Fibroblast of skin of back (primary cell): Measurements from ENCODE around the gene SCAP.
A peak's percentile ranks its signal among the peaks of the same experiment; 100 is the strongest.
"Not testable (repeated sequence)": the region's sequence is repeated elsewhere in the genome, so short reads cannot be mapped to it uniquely, and the experiment has no call there.

Source experiments
- DNase-seq: peaks from one replicate; pipeline ENCODE4 v3.0.0-alpha.2; 2013

The SCAP gene

DNA sequence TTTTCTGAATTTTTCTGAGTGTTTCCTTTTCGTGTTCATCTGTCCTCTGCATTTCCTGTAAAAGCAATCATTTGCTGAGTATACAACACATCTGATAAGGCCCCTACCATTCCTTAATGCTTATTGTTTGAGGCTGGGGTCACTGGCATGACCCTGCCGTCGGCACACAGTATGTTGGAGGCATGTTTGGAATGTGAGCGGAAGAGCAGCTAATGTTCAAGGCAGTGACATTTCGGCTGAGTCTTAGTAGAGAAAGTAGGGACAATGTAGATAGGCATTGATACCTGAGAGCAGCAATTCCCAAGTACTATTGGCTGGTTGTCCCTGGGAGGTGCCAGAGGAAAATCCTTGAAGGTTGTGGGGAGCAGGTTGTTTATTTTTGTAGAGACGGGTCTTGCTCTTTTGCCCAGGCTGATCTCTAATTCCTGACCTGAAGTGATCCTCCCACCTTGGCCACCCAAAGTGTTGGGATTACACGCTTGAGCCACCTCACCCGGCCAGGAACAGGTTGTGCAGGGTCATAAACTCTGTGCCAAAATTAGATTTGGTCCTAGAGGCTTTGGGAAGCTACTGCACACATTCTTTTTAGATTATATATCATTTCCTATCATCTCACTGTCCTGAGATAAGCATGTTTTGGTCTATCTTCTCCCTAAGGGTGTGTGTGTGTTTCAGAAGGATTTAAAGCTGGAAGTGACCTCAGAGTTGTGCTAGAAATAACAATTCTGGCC, 81.4 kb downstream of the SCAP start:
- DNase-seq, result peak; percentile 61

DNA sequence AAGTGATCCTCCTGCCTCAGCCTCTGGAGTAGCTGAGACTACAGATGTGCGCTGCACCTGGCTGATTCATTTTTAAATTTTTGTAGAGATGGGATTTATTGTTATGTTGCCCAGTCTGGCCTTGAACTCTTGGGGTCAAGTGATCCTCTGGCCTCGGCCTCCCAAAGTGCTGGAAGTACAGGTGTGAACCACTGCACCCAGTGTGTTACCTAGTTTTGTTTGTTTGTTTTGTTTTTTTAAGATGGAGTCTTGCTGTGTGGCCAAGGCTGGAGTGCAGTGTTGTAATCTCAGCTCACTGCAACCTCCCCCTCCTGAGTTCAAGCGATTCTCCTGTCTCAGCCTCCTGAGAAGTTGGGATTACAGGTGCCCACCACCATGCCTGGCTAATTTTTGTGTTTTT, 82.8 kb downstream of the SCAP start:
- no peak for DNase-seq

DNA sequence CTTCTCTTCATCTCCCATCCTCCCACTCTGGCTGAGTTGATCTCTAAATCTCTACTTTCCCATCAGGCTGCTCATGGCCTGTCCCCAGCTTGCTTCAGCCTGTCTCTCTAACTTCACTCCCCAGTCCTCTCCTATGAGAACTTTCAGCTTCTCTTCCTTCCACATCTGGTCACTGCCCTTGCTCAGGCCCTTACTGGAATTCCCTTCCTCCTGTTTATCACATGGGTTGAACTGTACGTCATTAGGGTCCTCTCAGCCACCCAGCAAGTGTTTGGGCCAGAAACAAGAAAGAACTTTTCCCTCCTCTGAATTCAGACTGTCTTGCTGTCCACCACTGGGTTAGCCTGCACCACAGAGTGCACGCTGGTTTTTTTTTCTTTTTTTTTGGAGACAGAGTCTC, 89.9 kb downstream of the SCAP start:
- no peak for DNase-seq

DNA sequence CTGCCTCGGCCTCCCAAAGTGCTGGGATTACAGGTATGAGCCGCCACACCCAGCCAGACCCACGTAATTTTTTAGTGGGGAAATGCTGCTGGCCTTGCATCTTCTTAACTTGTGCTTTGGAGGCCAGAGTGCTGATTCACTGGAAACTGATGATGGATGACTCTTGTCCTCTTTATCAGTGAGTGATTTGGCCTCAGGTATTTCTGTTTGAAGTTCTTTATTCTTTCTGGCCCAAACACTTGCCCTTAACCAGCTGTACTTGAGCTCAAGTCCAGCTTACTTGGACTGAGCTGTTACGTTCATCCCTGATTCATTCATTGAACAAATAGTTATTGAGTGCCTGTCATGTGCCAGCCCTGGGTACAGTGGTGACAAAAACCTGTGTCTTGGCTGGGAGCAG, 90.7 kb downstream of the SCAP start:
- no peak for DNase-seq

DNA sequence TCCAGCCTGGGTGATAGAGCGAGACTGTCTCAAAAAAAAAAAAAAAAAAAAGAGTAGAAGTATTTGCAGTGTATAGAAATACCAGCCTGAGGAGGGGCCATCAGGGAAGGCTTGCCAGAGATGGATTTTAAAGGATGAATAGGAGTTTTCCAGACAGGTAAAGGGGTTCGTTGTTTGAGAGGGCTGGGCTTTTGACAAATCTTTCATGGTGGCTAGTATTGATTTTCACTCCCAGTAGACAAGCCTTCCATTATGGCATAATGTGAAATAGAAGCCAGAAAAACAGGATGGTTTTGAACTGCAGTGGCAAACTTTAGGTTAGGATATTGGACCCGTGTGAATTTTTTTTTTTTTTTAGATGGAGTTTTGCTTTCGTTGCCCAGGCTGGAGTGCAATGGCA, 91.3 kb downstream of the SCAP start:
- no peak for DNase-seq

DNA sequence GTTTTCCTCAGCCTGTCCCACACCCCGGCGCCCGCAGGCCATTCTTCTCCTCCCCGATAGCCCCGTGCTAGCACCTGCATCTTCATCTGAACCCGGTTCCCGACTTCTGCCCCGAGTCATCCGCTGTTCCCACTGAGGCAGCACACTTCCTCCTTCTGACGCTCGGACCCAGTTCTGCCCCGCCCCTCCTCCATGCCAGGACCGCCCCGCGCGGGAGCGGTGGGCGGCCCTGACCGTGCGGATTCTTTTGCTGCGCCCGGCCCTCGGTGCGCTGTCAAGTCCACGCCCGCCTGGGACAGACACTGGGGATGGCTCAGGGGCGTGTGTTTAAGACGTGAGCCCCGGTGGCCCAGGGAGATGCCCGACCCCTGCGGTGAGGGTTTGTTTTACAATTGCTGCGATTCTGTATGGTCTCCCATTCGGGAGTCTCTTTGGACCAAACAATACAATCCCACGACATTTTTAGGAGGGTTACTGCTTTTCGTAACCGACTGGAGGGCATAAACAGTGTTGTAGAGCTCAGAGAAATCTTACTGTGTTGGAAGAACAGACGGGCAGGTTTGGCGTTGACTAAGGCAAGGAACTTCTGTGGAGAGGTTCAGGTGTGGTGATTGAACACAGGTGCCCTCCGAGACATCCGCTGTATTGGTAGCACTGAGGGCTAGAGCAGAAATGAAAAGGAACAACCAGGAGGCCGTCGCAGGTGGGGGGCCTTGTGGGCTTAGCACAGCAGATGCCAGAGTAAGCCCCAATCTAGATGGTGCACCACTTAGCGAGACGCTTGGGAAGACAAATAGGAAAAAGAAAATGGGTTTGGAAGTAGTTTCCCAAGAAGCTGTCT, 94.2 kb downstream of the SCAP start:
- peak; percentile 92 for DNase-seq

DNA sequence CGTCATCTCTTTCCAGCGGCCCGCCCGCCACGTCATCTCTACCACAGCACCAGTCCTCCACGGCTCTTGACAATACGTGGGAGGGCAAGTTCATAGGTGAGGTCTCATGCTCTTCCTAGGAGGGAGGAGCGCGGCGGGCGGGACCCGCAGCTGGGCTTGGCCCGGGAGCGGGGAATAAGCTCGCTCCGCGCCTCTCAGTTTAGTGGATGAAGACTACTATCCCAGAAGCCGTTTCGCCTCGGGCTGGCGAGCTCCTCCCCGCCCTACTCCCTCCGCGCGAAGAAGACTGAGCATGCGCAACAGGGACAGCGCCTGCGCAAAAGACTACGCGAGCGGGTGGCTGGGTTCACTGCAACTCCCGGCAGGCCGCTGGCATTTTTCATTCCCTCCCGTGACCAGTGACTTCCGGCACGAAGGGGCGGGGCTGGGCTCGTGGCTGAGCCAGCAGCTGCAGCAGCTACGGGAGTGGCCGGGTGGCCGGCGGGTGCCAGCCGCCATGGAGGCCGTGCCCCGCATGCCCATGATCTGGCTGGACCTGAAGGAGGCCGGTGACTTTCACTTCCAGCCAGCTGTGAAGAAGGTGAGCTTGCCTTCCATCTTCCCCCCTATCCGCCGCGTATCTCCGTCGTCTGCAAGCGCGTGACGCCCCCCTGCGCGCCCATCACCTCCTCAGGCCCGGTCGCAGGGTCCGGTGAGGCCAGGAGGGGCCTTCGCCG, 95.0 kb downstream of the SCAP start, which contains the start of gene PTPN23:
PTPN23 (plus strand) TSS at position 421 of the 716 bp plus-strand sequence; CDS start at position 497, 76 bp downstream.
- DNase-seq, result peak; percentile 99

DNA sequence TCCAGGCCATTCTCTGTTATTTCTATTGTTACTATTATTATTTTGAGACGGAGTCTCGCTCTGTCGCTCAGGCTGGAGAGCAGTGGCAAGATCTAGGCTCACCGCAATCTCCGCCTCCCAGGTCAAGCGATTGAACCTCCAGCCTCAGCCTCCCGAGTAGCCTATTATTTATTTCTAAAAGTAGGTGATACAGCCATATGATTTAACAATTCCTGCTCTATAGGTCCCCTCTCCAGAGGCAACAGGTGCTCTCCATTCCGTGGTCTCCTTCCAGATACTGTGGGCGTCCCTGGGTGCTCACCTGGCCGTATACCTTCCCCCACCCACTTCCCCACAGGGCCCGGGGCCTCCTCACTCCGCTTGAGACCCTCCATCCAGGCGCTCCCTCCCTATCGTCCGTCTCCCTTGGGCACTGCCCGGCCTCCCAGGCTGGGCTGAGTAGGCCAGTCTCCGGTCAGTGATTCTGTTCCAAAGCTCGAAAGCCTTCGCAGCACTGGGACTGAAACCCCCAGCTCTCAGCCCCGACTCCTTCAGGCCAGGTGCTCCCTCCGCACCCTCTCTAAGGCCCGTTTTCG, 95.6 kb downstream of the SCAP start:
- DNase-seq, result no peak

DNA sequence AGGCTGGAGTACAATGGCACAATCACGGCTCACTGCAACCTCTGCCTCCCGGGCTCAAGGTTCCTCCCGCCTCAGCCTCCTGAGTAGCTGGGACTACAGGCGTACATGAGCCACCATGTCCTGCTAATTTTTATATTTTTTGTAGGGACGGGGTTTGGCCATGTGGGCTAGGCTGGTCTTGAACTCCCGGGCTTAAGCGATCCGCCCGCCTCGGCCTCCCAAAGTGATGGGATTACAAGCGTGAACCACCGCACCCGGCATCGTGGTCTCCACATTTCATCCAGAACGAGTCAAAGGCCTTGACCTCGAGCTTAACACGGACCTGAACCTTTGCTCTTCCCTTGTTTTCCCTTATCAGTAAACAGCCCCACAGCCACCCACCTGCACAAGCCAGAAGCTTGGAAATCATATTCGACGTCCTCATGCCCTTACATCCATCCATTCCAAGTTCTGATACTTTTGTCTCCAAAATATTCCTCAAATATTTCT, 96.3 kb downstream of the SCAP start:
- no peak for DNase-seq

DNA sequence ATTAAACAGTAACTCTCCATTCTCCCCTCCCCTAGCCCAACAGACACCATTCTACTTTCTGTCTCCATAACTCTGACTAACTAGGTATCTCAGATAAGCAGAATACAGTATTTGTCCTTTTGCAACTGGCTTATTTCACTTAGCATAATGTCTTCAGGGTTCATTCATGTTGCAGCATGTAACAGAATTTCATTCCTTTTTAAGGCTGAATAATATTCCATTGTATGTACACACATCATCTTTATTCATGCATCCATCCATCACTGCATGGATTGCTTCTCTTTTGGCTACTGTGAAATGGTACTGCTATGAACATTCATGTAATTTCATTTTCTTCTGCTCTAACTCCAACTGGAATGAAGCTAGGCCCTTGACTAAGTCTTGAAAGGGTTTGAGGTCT, 96.9 kb downstream of the SCAP start:
- DNase-seq, result no peak

DNA sequence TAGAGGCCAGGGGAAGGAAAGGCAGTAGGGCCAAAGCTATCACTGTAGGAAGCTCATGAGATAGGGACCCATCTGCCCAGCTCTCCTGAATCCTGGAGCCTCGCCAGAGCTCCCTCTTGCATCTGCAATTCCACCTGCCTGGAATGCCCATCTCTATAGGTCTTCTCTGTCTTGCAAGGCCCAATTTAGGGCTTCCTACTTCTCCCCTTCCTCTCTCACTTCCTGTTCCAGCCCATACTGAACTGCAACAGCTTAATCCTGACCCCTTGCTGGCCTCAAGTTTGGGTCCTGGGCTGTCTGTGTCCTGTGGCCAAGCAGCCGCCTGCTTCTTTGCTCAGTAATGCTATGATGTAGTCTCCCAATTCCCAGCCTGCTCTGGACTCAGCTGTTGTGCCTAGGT, 98.6 kb downstream of the SCAP start:
- no peak for DNase-seq

DNA sequence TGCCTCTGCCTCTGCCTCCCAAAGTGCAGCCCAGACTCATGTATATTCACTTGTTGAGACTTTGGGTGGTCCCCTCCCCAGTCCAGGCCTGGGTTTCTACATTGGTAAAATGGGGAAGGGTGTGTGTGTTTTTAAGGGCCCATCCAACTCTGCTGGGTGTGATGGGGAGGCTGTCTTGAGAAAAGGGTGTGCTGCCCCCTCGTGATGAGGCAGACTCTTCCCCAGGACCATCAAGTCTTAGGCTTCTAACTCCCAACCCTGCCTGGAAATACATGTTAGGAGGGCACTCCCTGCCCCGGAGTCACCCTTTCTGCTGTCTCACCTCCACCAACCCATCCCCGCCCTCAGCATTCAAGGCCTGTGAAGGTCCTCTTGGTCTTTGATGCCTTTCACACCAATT, 99.3 kb downstream of the SCAP start:
- DNase-seq, result no peak

DNA sequence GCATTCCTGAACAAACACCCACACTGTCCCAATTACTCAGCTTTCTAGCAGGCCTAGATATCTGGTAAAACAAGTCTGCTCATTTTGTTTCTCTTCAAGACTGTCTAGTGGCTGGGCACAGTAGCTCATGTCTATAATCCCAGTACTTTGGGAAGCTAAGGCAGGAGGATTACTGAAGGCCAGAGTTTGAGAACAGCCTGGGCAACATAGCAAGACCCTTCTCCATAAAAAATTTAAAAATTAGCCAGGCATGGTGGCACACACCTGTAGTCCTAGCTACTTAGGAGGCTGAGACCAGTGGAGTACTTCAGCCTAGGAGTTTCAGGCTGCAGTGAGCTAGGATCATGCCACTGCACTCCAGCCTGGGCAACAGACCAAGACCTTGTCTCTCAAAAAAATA, 101.2 kb downstream of the SCAP start:
- DNase-seq, result no peak

DNA sequence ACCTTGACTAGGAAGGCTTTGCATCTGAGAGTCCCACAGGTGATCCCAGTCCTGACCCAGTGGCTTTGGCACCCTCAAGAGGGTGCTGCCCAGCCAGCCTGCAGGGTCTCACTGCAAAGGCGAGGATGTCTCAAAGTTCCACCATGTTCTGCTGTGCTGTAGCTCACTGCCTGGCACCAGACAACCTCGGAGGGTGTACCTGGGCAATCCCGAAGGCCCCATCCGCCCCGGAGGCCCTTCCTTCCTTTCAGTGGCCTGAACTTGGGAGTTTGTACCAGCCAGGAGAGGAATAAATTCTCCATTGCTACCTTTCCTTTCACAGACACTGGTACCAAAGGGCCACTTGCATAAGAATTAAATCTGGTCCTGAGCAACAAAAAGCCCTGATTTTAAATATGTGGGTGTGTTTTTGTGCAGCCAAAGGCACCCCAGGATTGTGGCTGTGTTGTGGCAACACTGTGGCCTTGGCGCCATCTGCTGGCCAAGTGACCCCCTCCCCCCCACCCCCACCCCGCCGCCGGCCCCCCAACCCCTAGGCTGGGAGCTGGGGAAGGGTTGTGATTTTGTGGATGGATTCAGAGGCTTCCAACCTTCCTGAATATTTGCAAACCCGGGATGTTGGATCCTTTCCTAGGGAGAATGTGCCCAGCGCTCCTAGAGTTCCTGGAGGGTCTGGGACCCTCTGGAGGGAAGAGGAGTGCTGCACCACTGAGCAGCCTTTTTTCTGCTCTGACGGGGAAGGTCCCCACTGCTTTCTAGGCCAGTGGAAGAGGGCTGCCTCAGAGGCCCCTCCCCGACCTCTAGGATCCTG, 104.6 kb downstream of the SCAP start:
- peak; percentile 14 for DNase-seq

DNA sequence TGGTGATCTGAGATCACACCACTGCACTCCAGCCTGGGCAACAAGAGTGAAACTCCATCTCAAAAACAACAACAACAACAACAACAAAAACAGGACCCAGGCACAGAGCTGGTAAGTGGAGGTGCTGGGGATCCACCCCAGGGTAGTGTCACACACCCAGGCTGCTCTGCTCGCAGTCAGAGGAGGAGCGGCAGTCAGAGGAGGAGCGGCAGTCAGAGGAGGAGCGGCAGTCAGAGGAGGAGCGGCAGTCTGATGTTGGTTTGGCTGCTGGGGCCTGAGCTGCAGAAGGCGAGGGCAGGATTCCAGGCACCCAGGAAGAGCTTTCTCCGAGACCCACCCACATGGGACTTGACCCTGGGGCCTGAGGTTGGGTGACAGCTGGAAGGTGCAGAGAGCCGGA, 105.7 kb downstream of the SCAP start:
- DNase-seq, result not testable (repeated sequence)

DNA sequence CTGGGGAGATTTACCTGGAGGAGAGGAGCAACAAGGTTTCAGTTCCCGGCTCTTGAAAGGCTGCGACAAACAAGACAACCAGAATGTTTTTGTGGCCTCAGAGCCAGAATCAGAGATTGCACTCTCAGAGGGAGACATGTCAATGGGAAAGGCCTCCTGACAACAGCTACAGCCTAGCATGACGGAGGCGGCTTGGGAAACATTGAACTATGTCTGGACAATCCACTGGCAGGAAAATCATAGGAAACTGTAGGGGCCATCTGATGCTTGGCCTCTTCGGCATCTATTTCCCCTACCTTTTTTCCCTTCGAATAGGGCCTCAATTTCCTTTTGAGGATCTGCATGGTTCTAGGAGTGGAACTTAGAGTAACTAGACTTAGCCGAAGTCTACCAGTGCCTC, 108.1 kb downstream of the SCAP start:
- no peak for DNase-seq

DNA sequence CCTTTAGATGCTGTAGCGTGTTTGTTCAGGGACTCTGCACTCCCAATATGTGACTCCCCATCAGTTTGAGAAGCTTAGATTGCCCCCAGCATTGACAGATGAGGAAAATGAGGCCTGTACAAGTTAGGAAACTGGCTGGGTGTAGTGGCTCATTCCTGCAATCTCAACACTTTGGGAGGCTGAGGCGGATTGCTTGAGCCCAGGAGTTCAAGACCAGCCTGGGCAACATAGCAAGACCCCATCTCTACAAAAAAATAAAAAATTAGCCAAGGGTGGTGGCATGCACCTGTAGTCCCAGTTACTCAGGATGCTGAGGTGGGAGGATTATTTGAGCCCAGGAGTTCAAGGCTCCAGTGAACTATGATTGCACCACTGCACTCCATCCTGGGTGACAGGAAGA, 108.9 kb downstream of the SCAP start:
- DNase-seq, result no peak

DNA sequence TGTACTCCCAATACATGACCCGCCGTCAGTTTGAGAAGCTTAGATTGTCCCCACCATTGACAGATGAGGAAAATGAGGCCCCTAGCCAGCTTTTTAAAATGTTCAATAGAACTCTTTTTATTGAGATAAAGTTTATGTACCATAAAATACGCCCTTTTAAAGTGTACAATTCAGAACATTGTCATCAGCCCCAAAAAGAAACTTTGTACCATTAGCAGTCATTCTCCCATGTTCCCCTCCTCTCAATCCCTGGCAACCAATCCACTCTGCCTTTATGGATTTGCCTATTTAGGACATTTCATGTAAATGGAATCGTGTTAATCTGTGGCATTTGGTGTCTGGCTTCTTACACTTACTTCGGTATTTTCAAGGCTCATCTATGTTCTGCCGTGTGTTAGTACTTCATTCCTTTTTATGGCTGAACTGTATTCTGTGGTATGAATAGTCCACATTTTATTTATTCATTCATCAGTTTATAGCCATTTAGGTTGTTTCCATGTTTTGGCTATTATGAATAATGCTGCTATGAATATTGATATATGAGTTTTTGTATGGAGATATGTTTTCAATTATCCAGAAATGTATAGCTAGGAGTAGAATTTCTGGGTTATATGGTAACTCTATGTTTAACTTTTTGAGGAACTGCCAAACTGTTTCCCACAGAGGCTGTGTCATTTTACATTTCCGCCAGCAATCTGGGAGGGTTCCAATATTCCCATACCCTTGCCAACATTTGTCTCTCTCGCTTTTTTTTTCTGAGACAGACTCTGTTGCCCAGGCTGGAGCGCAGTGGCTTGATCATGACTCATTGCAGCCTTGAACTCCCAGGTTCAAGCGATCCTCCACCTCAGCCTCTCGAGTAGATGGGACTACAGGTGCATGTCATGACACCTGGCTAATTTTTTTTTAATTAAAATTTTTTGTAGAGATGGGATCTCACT, 110.3 kb downstream of the SCAP start:
- DNase-seq, result peak; percentile 86
